GM12878 (cell line): ENCODE measurements around the gene TRIM68.

ENCODE experiments used
- BCL11A ChIP-seq: IDR thresholded peaks from 2 replicates; pipeline ENCODE4 v1.6.1; 2011; ENCODE audit warnings: low read depth, low read length
- CBFB ChIP-seq: IDR thresholded peaks from 2 replicates; pipeline ENCODE4 v1.6.1; 2016; ENCODE audit warnings: antibody characterized with exemption, low read depth
- CEBPB ChIP-seq, 2 experiments: fragments of 150-350 bp in 1 of 2; IDR thresholded peaks; 2 replicates each; pipeline ENCODE4 v1.6.1; 2012 to 2014; ENCODE audit warnings: low read depth in 2 of 2, low read length in 2 of 2, borderline replicate concordance in 1 of 2, inconsistent platforms in 1 of 2
- EGR1 ChIP-seq, 2 experiments: IDR thresholded peaks; 1 replicate in 1 of 2; 2 replicates in 1 of 2; pipeline ENCODE4 v1.6.1; 2011 to 2012; ENCODE audit warnings: low read depth in 2 of 2, low read length in 2 of 2, borderline replicate concordance in 1 of 2, mild to moderate bottlenecking in 1 of 2, moderate library complexity in 1 of 2
- EZH2 ChIP-seq: IDR thresholded peaks from 2 replicates; pipeline ENCODE4 v1.6.1; 2012; ENCODE audit warnings: low read depth, mild to moderate bottlenecking, control low read depth, inconsistent platforms, low read length, borderline replicate concordance; ENCODE audit not compliant: control insufficient read depth
- FOXK2 ChIP-seq: fragments of 450-650 bp; IDR thresholded peaks from 2 replicates; pipeline ENCODE4 v1.6.1; 2017; ENCODE audit warnings: mild to moderate bottlenecking, moderate library complexity
- HCFC1 ChIP-seq: fragments of 150-350 bp; IDR thresholded peaks from 2 replicates; pipeline ENCODE4 v1.6.1; 2014; ENCODE audit warnings: low read length
- NFYB ChIP-seq: IDR thresholded peaks from 2 replicates; pipeline ENCODE4 v1.6.1; 2011; ENCODE audit warnings: low read depth, mild to moderate bottlenecking, low read length, improper control_type of control experiment, moderate library complexity; ENCODE audit not compliant: insufficient read depth
- NR2F1 ChIP-seq: fragments of 450-650 bp; conservative IDR thresholded peaks from 2 replicates; pipeline ENCODE4 v1.6.1; 2017; ENCODE audit warnings: mild to moderate bottlenecking
- SRF ChIP-seq, 2 experiments: IDR thresholded peaks; 2 replicates each; pipeline ENCODE4 v1.6.1; 2011; ENCODE audit warnings: low read depth in 2 of 2, low read length in 2 of 2, mild to moderate bottlenecking in 1 of 2, moderate library complexity in 1 of 2
- TF ChIP-seq, protein P1 (sequence below), 3 experiments: IDR thresholded peaks in 2 of 3; conservative IDR thresholded peaks in 1 of 3; 2 replicates each; pipeline ENCODE4 v1.5.1; 2011; ENCODE audit warnings: low read depth in 3 of 3, low read length in 3 of 3, mild to moderate bottlenecking in 3 of 3, control low read depth in 2 of 3, moderate library complexity in 2 of 3, inconsistent platforms in 1 of 3, mixed read lengths in 1 of 3; ENCODE audit not compliant: control insufficient read depth in 2 of 3, insufficient read depth in 1 of 3; ENCODE audit errors: extremely low read depth in 1 of 3
- TF ChIP-seq, protein P2 (sequence below): IDR thresholded peaks from 2 replicates; pipeline ENCODE4 v1.6.1; 2012; ENCODE audit warnings: low read depth, low read length, improper control_type of control experiment
- TF ChIP-seq, protein P3 (sequence below): fragments of 450-650 bp; IDR thresholded peaks from 2 replicates; pipeline ENCODE4 v1.6.1; 2014; ENCODE audit warnings: mild to moderate bottlenecking
- TF ChIP-seq, protein P4 (sequence below): IDR thresholded peaks from 2 replicates; pipeline ENCODE4 v1.6.1; 2012; ENCODE audit warnings: low read depth, low read length, improper control_type of control experiment

DNA sequence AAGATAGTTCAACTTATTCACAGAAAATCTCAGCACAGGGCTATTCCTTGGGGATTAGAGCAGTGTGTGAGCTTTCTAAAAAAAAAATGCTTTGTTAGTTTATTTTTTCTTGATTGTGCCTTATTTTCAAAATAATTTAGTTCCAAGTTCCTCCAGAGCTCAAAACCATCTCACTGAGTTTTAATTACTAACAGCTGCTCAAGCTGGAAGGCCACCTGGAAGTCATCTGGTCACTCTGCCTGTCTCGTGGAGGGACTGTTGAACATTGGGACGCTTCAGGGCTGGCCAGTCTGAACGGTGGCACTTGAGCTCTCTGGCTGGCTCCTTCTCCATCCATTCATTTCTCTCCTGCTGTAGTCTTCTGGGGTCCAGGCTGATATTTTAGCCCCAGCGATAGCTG, 39.7 kb upstream of the TRIM68 start:
- TF ChIP-seq, protein P1, sequence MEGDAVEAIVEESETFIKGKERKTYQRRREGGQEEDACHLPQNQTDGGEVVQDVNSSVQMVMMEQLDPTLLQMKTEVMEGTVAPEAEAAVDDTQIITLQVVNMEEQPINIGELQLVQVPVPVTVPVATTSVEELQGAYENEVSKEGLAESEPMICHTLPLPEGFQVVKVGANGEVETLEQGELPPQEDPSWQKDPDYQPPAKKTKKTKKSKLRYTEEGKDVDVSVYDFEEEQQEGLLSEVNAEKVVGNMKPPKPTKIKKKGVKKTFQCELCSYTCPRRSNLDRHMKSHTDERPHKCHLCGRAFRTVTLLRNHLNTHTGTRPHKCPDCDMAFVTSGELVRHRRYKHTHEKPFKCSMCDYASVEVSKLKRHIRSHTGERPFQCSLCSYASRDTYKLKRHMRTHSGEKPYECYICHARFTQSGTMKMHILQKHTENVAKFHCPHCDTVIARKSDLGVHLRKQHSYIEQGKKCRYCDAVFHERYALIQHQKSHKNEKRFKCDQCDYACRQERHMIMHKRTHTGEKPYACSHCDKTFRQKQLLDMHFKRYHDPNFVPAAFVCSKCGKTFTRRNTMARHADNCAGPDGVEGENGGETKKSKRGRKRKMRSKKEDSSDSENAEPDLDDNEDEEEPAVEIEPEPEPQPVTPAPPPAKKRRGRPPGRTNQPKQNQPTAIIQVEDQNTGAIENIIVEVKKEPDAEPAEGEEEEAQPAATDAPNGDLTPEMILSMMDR (IDR thresholded peaks at IDR 0.05 in 2 of 3, conservative IDR thresholded peaks at IDR 0.05 in 1 of 3; ENCODE audit: control insufficient read depth in 2 of 3, extremely low read depth in 1 of 3, insufficient read depth in 1 of 3, low read depth in 3 of 3, low read length in 3 of 3): no peak
- TF ChIP-seq CBFB: no peak
- TF ChIP-seq, protein P2, sequence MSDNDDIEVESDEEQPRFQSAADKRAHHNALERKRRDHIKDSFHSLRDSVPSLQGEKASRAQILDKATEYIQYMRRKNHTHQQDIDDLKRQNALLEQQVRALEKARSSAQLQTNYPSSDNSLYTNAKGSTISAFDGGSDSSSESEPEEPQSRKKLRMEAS: no peak
- TF ChIP-seq BCL11A: no peak
- TF ChIP-seq NR2F1: no peak
- TF ChIP-seq EZH2: no peak
- no peak for TF ChIP-seq SRF (IDR thresholded peaks at IDR 0.05; ENCODE audit: low read depth in 2 of 2, low read length in 2 of 2)
- TF ChIP-seq CEBPB (IDR thresholded peaks at IDR 0.05; ENCODE audit: borderline replicate concordance in 1 of 2, low read depth in 2 of 2, low read length in 2 of 2): no peak
- no peak for TF ChIP-seq FOXK2
- no peak for TF ChIP-seq EGR1 (IDR thresholded peaks at IDR 0.05; ENCODE audit: borderline replicate concordance in 1 of 2, low read depth in 2 of 2, low read length in 2 of 2)
- TF ChIP-seq HCFC1: no peak
- no peak for TF ChIP-seq NFYB
- TF ChIP-seq, protein P3, sequence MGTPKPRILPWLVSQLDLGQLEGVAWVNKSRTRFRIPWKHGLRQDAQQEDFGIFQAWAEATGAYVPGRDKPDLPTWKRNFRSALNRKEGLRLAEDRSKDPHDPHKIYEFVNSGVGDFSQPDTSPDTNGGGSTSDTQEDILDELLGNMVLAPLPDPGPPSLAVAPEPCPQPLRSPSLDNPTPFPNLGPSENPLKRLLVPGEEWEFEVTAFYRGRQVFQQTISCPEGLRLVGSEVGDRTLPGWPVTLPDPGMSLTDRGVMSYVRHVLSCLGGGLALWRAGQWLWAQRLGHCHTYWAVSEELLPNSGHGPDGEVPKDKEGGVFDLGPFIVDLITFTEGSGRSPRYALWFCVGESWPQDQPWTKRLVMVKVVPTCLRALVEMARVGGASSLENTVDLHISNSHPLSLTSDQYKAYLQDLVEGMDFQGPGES: no peak
- TF ChIP-seq, protein P4, sequence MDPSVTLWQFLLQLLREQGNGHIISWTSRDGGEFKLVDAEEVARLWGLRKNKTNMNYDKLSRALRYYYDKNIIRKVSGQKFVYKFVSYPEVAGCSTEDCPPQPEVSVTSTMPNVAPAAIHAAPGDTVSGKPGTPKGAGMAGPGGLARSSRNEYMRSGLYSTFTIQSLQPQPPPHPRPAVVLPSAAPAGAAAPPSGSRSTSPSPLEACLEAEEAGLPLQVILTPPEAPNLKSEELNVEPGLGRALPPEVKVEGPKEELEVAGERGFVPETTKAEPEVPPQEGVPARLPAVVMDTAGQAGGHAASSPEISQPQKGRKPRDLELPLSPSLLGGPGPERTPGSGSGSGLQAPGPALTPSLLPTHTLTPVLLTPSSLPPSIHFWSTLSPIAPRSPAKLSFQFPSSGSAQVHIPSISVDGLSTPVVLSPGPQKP: no peak
